Measurements from ENCODE around the gene P4HTM. TPM values are rescaled to one million over a fixed set of nuclear protein-coding genes. Genes with fewer than 3 reads are reported as not detected.

The P4HTM gene
- total RNA-seq, 1 experiment from 2014 or later = 18.8 TPM

GRCh38 chr3:49019941-49020329 is 29.9 kb downstream of the P4HTM start:
- H3K27me3 Mint-ChIP-seq (ENCODE audit: insufficient read depth, unreplicated experiment) = no peaks in the 10 kb centered on the region
- peaks cover 66% of the 10 kb centered on the region for H3K36me3 Mint-ChIP-seq (ENCODE audit: insufficient read depth, unreplicated experiment)
- peak overlapping the region; percentile 66 for H3K27ac Mint-ChIP-seq (ENCODE audit: low read depth, unreplicated experiment)
- intact Hi-C loops (cut with micrococcal nuclease) = loop anchor here (10.0 kb wide), 1 partner anchor 135 kb away; no protein-coding TSS in a partner anchor
- POLR2A ChIA-PET = interaction anchor here (0.7 to 9.9 kb wide), 13 partner anchors 9 to 421 kb away, joined by 3 to 251 read pairs (median 4); partner anchors contain the start of genes ARIH2, IMPDH2, IP6K2 and P4HTM
- no TSS peak for BruUV-seq (replicated peaks)
- H3K4me1 Mint-ChIP-seq (ENCODE audit: insufficient read depth, unreplicated experiment) = no peaks in the 10 kb centered on the region
- CTCF ChIA-PET = interaction anchor here (0.6 to 2.0 kb wide), 5 partner anchors 12 to 480 kb away, joined by 3 to 10 read pairs (median 3); partner anchors contain the start of gene WDR6
- DNase-seq (ENCODE audit: unreplicated experiment) = peak; percentile 34
- no peaks in the 10 kb centered on the region for H3K9me3 Mint-ChIP-seq (ENCODE audit: unreplicated experiment)
- H3K4me3 Mint-ChIP-seq (ENCODE audit: unreplicated experiment) = peak overlapping the region; percentile 89
- TF ChIP-seq CTCF (IDR thresholded peaks at IDR 0.05; ENCODE audit: unreplicated experiment) = no peak

- H3K36me3 Mint-ChIP-seq (ENCODE audit: insufficient read depth, unreplicated experiment) = peaks cover 66% of the 10 kb centered on the region
- intact Hi-C loops (cut with micrococcal nuclease) = loop anchor here (10.0 kb wide), 1 partner anchor 134 kb away; no protein-coding TSS in a partner anchor
- peak; percentile 31 for DNase-seq (ENCODE audit: unreplicated experiment)
- TF ChIP-seq CTCF (IDR thresholded peaks at IDR 0.05; ENCODE audit: unreplicated experiment) = no peak
- ChIA-PET POLR2A (interaction anchor here (0.6 to 9.9 kb wide), 29 partner anchors 8 to 429 kb away, joined by 3 to 251 read pairs (median 5); partner anchors contain the start of genes ARIH2, IMPDH2, KLHDC8B and LAMB2), CTCF (interaction anchor here (0.6 to 2.7 kb wide), 8 partner anchors 13 to 843 kb away, joined by 3 to 11 read pairs (median 4); partner anchors contain the start of gene WDR6)
- peaks cover 5% of the 10 kb centered on the region for H3K4me1 Mint-ChIP-seq (ENCODE audit: insufficient read depth, unreplicated experiment)
- H3K4me3 Mint-ChIP-seq (ENCODE audit: unreplicated experiment) = peak overlapping the region; percentile 89
- TSS peak; percentile 51 for BruUV-seq (replicated peaks)
- no peaks in the 10 kb centered on the region for H3K9me3 Mint-ChIP-seq (ENCODE audit: unreplicated experiment)
- H3K27ac Mint-ChIP-seq (ENCODE audit: low read depth, unreplicated experiment) = peak overlapping the region; percentile 95
- no peaks in the 10 kb centered on the region for H3K27me3 Mint-ChIP-seq (ENCODE audit: insufficient read depth, unreplicated experiment)
These were observed 30.5 kb downstream of the P4HTM start for GRCh38 chr3:49020330-49021212.

- H3K27me3 Mint-ChIP-seq (ENCODE audit: insufficient read depth, unreplicated experiment) = no peaks in the 10 kb centered on the region
- ChIA-PET CTCF (interaction anchor here (0.6 to 2.7 kb wide), 13 partner anchors 10 to 842 kb away, joined by 3 to 14 read pairs (median 6); partner anchors contain the start of gene WDR6), POLR2A (interaction anchor here (0.6 to 9.9 kb wide), 39 partner anchors 7 to 456 kb away, joined by 3 to 251 read pairs (median 5); partner anchors contain the start of genes ARIH2, IMPDH2, KLHDC8B and LAMB2)
- no TSS peak for BruUV-seq (replicated peaks)
- H3K27ac Mint-ChIP-seq (ENCODE audit: low read depth, unreplicated experiment) = peak overlapping the region; percentile 95
- intact Hi-C loops (cut with micrococcal nuclease) = loop anchor here (10.0 kb wide), 1 partner anchor 133 kb away; no protein-coding TSS in a partner anchor
- peak; percentile 98 for DNase-seq (ENCODE audit: unreplicated experiment)
- no peaks in the 10 kb centered on the region for H3K9me3 Mint-ChIP-seq (ENCODE audit: unreplicated experiment)
- TF ChIP-seq CTCF (IDR thresholded peaks at IDR 0.05; ENCODE audit: unreplicated experiment) = no peak
- peak overlapping the region; percentile 89 for H3K4me3 Mint-ChIP-seq (ENCODE audit: unreplicated experiment)
- peaks cover 11% of the 10 kb centered on the region for H3K4me1 Mint-ChIP-seq (ENCODE audit: insufficient read depth, unreplicated experiment)
- H3K36me3 Mint-ChIP-seq (ENCODE audit: insufficient read depth, unreplicated experiment) = peaks cover 66% of the 10 kb centered on the region
These were observed 31.3 kb downstream of the P4HTM start for GRCh38 chr3:49021213-49021812.

Data from MCF 10A (cell line).